DMS 273 treated with DMSO at 0.1 percent for 48 hours (cell line): ENCODE data around the gene NANOG.
"Not testable (repeated sequence)": the region's sequence is repeated elsewhere in the genome, so short reads cannot be mapped to it uniquely, and the experiment has no call there.

Experiments used
- DNase-seq: peaks from one replicate; lab custom pipeline; 2025; lab: John Stamatoyannopoulos, UW

Gene NANOG

DNA sequence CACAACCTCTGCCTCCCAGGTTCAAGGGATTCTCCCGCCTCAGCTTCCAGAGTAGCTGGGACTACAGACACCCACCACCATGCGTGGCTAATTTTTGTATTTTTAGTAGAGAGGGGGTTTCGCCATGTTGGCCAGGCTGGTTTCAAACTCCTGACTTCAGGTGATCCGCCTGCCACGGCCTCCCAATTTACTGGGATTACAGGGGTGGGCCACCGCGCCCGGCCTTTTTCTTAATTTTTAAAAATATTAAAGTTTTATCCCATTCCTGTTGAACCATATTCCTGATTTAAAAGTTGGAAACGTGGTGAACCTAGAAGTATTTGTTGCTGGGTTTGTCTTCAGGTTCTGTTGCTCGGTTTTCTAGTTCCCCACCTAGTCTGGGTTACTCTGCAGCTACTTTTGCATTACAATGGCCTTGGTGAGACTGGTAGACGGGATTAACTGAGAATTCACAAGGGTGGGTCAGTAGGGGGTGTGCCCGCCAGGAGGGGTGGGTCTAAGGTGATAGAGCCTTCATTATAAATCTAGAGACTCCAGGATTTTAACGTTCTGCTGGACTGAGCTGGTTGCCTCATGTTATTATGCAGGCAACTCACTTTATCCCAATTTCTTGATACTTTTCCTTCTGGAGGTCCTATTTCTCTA, at the start of gene NANOG:
Gene NANOG (plus strand): TSS at position 519 of the 645 bp plus-strand sequence. CDS start 213 bp downstream, outside the sequence.
- DNase-seq: not testable (repeated sequence)

- DNase-seq: no peak
These were observed 42.0 kb upstream of the NANOG start, which contains the start of gene CLEC4C for GRCh38 chr12:7747246-7747645. Gene CLEC4C (minus strand): TSS chr12:7747375. CDS start chr12:7747348, 27 bp downstream.

- no peak for DNase-seq
These were observed 40.4 kb upstream of the NANOG start for GRCh38 chr12:7748852-7749251.

GRCh38 chr12:7749442-7749841, 39.8 kb upstream of the NANOG start:
- no peak for DNase-seq

GRCh38 chr12:7750350-7750749, 38.9 kb upstream of the NANOG start:
- DNase-seq: no peak

DNA sequence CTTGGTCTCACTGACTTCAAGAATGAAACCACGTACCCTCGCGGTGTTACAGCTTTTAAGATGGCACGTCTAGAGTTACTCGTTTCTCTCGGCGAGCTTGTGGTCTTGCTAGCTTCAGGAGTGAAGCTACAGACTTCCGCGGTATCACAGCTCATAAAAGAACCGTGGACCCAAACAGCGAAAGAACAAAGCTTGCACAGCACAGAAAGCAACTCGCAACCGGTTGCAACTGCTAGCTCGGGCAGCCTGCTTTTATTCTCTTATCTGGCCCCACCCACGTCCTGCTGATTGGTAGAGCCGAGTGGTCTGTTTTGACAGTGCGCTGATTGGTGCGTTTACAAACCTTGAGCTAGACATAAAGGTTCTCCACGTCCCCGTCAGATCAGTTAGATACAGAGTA, 37.8 kb upstream of the NANOG start:
- DNase-seq: no peak

- not testable (repeated sequence) for DNase-seq
These were observed 37.0 kb upstream of the NANOG start for GRCh38 chr12:7751941-7752922.

DNA sequence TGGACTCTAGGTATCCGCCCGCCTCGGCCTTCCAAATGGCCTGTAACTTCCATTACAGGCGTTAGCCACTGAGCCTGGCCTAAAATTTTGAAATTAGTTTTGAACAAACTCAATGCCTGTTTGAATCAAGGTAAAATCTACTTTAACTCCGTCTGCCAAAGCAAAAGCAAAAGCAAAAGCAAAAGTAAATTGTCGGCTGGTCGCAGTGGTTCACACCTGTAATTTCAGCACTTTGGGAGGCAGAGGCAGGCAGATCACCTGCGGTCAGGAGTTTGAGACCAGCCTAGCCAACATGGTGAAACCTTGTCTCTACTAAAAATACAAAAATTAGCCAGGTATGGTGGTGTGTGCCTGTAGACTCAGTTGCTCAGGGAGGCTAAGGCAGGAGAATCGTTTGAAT, 33.5 kb upstream of the NANOG start:
- DNase-seq: not testable (repeated sequence)

DNA sequence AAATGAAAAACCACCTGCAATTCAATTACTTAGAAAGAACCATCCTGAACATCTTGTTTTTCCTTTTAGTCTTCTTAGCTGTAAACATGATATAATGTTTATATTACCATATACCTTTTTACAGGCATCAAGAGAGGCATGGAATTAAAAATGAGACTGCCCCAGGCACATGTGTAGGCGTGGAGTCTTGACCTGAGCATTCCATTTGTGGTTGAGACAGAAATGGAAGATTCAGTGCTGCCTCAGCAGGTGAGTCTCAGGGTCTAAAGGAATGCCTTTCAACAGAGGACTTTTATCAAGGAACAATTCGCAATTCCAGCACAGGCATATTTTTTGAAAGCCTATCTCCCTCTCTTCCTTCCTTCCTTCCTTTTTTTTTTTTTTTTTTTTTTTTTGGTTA, 32.2 kb upstream of the NANOG start:
- DNase-seq: no peak

DNA sequence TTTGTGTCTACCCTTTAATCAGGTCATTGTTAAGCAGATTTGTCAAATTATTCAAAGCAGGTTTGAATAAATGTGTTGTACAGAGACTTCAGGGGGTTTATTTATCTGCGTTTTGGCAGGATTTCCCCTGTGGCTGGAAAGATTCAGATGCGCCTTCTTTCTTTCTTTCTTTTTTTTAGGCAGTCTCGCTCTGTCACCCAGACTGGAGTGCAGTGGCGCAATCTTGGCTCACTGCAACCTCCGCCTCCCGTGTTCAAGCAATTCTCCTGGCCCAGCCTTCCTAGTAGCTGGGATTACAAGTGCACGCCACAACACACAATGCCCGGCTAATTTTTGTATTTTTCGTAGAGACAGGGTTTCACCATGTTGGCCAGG, 30.4 kb upstream of the NANOG start:
- DNase-seq: no peak

GRCh38 chr12:7769999-7770398, 19.2 kb upstream of the NANOG start:
- no peak for DNase-seq

DNA sequence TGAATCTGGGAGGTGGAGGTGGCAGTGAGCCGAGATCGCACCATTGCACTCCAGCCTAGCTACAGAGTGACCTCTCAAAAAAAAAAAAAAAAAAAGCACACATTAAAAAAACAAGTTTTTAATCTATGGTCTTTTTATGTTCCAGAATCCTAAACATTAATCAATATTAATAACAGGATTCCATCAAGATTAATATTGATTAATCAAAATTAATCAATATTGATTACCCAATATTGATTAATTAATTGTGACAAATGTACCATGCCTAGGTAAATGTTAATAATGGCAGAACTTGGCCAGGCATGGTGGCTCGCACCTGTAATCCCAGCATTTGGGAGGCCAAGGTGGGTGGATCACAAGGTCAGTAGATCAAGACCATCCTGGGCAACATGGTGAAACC, 7.9 kb upstream of the NANOG start:
- DNase-seq: no peak

DNA sequence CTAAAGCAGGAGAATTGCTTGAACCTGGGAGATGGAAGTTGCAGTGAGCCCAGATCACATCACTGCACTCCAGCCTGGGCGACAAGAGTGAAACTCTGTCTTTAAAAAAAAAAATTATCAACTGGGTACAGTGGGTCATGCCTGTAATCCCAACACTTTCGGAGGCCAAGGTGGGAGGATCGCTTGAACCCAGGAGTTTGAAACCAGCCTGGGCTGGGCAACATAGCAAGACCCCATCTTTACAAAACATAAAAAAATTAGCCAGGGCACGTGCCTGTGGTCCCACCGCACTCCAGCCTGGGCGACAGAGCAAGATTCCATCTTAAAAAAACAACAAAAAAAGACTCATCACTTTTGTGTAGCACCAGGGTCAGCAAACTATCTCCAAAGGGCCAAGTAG, 7.1 kb upstream of the NANOG start:
- DNase-seq: no peak

- DNase-seq: not testable (repeated sequence)
These were observed 5.8 kb upstream of the NANOG start for GRCh38 chr12:7783433-7783832.

- no peak for DNase-seq
These were observed 4.5 kb upstream of the NANOG start for GRCh38 chr12:7784701-7785100.

DNA sequence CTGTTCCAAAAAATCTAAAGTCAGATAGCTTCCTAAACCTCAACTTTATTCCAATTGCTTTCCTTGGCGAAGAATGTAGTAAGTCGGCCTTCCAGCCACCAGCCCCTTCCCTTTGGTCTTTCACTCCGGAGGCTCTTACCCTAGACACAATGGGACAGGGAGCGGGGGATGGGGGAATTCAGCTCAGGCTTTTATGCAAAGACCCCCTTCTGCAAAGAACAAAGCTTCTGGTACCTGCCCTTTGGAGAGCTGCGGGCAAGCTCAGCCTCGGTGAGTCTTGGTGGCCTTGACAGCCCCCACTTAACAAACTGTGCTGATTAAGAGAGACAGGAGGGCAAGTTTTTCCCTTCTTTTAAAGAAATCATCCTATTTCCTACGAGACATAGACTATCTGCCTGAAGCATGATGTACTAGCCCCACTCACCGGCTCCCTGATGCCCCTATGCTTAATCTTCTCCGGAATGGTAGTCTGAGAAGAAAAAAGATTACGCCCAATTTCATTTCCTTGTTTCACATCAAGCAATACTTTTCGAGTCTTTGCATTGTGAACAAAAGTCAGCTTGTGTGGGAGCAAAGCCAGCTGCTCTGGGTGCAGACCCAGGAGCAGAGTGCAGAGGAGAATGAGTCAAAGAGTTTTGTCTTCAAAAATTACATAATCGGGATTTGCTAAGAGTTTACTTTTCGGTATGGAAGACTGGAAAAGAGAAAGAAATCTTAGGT, 1.5 kb upstream of the NANOG start:
- no peak for DNase-seq

GRCh38 chr12:7788294-7788660, 925 bp upstream of the NANOG start:
- no peak for DNase-seq

GRCh38 chr12:7793211-7793610, 4.0 kb downstream of the NANOG start:
- DNase-seq: no peak

DNA sequence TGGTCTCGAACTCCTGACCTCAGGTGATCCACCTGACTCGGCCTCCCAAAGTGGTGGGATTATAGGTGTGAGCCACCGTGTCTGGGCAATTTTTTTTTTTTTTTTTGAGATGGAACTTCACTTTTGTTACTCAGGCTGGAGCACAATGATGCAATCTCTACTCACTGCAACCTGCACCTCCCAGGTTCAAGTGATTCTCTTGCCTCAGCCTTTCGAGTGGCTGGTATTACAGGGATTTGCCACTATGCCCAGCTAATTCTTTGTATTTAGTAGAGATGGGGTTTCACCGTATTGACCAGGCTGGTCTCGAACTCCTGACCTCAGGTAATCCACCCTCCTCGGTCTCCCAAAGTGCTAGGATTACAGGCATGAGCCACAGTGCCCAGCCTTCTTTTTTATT, 8.1 kb downstream of the NANOG start:
- DNase-seq: not testable (repeated sequence)

DNA sequence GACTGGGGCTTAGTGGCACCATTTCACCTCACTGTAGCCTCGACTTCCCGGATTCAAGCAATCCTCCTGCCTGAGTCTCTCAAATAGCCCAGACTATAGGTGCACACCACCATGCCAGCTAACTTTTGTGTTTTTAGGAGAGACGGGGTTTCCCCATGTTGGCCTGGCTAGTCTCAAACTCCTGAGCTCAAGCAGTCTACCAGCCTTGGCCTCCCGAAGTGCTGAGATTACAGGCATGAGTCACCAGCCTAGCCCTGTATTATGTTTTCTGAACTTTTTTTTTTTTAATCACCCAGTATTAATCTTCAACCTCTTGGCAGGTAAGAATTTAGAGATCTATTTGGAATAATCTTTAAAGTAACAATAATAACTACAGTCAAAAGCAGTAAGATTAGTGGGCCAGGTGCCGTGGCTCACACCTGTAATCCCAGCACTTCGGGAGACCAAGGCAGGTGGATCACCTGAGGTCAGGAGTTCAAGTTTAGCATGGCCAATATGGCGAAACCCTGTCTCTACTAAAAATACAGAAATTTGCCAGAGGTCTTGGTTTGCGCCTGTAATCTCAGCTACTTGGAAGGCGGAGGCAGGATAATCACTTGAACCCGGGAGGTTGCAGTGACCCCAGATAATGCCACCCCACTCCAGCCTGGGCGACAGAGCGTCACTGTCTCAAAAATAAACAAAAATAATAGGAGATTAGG, 8.6 kb downstream of the NANOG start:
- no peak for DNase-seq

DNA sequence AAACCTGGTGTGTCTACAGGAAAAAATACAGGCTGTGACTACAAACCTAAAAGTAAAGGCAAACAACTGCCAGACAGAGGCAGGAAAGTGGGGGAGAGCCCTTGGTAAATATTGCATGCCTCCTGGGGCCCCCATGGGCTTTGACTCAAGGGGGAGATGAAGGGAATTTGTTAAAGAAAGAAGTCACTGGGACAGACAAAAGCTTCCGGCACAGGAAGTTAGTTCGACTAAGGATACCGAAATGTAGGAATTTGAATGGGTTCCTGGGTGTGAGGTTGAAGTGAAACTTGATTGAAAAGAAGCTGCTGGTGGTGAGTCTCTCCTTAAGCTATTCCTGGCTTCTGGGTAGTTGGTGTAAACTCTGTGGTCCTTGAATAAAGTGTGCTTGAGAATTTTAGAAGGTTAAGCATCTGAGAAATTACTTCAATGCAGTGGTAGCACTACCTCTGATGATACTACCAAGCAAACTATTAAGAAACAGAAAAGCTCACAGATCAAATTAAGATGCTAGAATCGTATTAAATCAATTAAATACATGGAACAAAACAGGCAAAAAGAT, 9.6 kb downstream of the NANOG start:
- not testable (repeated sequence) for DNase-seq

GRCh38 chr12:7801460-7801859, 12.3 kb downstream of the NANOG start:
- no peak for DNase-seq
